HepG2 (cell line): ENCODE results near the gene ENO1. TPM values are rescaled to one million over a fixed set of nuclear protein-coding genes. Genes with fewer than 3 reads are reported as not detected.

Experiments
- ATAC-seq: fragments of 200-7000 bp; cut with Tn5 transposase; 3 replicates; pipeline ENCODE4 v1.9.1; 2020; ENCODE audit warnings: mild to moderate bottlenecking, moderate library complexity
- BruUV-seq: library from RNA; stranded (reverse); fragments of 400-500 nt; replicated peaks from 2 replicates; lab custom pipeline; 2021; lab: Mats Ljungman, UMichigan
- CTCF ChIA-PET: fragments of 300-600 bp; formaldehyde crosslinking; extraction: SDS; loops from one replicate; lab custom pipeline; 2021; ENCODE audit warnings: low total read pairs, inconsistent platforms, low intra/inter-chr PET ratio; lab: Yijun Ruan, JAX
- POLR2A ChIA-PET: fragments of 350-600 bp; sonication (Branson Sonifier 250); formaldehyde crosslinking; loops from one replicate; lab custom pipeline; 2020; ENCODE audit warnings: antibody characterized with exemption, inconsistent platforms; lab: Yijun Ruan, JAX
- DNase-seq: peaks from one replicate; pipeline ENCODE4 v3.0.0-alpha.2; 2015; ENCODE audit warnings: low spot score
- FAIRE-seq: peaks from 3 replicates; lab custom pipeline; 2011; peaks lifted over from hg19 to GRCh38; lab: Jason Lieb, UNC
- H2AFZ ChIP-seq: one replicate; pipeline ENCODE4 v1.6.1; 2011; ENCODE audit warnings: low read length, inconsistent platforms
- H3K27ac ChIP-seq: fragments of 300-600 bp; 3 replicates; pipeline ENCODE4 v1.8.0; 2011; ENCODE audit warnings: mixed run types, mild to moderate bottlenecking, mixed read lengths, low read length, inconsistent platforms; ENCODE audit not compliant: insufficient read depth; ENCODE audit errors: extremely low read length
- H3K27me3 ChIP-seq, 2 experiments: fragments of 200-600 bp in 1 of 2; 2 replicates in 1 of 2; 3 replicates in 1 of 2; pipeline versions ENCODE4 v1.6.0 to v1.8.0; 2011; ENCODE audit warnings: low read length in 2 of 2, mild to moderate bottlenecking in 2 of 2, moderate library complexity in 2 of 2, inconsistent platforms in 1 of 2; ENCODE audit not compliant: insufficient read depth in 2 of 2, control insufficient read depth in 1 of 2
- H3K36me3 ChIP-seq, 2 experiments: fragments of 200-600 bp in 1 of 2; replicated peaks in 1 of 2; 2 replicates in 1 of 2; 3 replicates in 1 of 2; pipeline versions ENCODE4 v1.5.1 to v1.8.0; 2011; ENCODE audit warnings: low read length in 2 of 2, inconsistent platforms in 1 of 2; ENCODE audit not compliant: insufficient read depth in 2 of 2, control insufficient read depth in 1 of 2
- H3K4me1 ChIP-seq: 2 replicates; pipeline ENCODE4 v1.5.1; 2012; ENCODE audit warnings: low read length, inconsistent platforms; ENCODE audit not compliant: insufficient read depth
- H3K4me2 ChIP-seq: 2 replicates; pipeline ENCODE4 v1.6.0; 2011; ENCODE audit warnings: low read depth, low read length, inconsistent platforms
- H3K4me3 ChIP-seq, 3 experiments: fragments of 200-600 bp in 1 of 3; sonication (generic), shearing (Covaris generic) in 1 of 3; replicated peaks in 1 of 3; 2 replicates each; pipeline ENCODE4 v1.5.1; 2011 to 2016; ENCODE audit warnings: low read length in 3 of 3, inconsistent platforms in 2 of 3, low read depth in 2 of 3, mild to moderate bottlenecking in 2 of 3, control low read depth in 1 of 3, mixed read lengths in 1 of 3; ENCODE audit not compliant: insufficient read depth in 1 of 3
- H3K79me2 ChIP-seq: one replicate; pipeline ENCODE4 v1.6.1; 2011; ENCODE audit warnings: low read length, inconsistent platforms; ENCODE audit not compliant: insufficient read depth
- H3K9ac ChIP-seq: 2 replicates; pipeline ENCODE4 v1.6.0; 2011; ENCODE audit warnings: mild to moderate bottlenecking, low read depth, low read length, inconsistent platforms; ENCODE audit not compliant: insufficient read depth
- H3K9me3 ChIP-seq: 2 replicates; pipeline ENCODE4 v1.5.1; 2012; ENCODE audit warnings: mild to moderate bottlenecking, low read length
- H4K20me1 ChIP-seq: 2 replicates; pipeline ENCODE4 v1.6.0; 2011; ENCODE audit warnings: inconsistent platforms, mild to moderate bottlenecking, low read length, moderate library complexity; ENCODE audit not compliant: insufficient read depth
- FOSL1 ChIP-seq: sonication (generic); formaldehyde crosslinking; IDR thresholded peaks from 2 replicates; pipeline ENCODE4 v1.9.0; 2021; ENCODE audit warnings: missing genetic modification reagents, borderline replicate concordance
- FOXA1 ChIP-seq, 2 experiments: fragments of 450-650 bp in 1 of 2; sonication (generic) in 1 of 2; formaldehyde crosslinking in 1 of 2; IDR thresholded peaks; 2 replicates each; pipeline versions ENCODE4 v1.4.0 to v1.6.1; 2016 to 2020; ENCODE audit warnings: missing genetic modification reagents in 1 of 2
- FOXC1 ChIP-seq: sonication (generic); formaldehyde crosslinking; IDR thresholded peaks from 2 replicates; pipeline ENCODE4 v1.8.0; 2022; ENCODE audit warnings: mild to moderate bottlenecking, missing genetic modification reagents, borderline replicate concordance
- GATAD2A ChIP-seq: IDR thresholded peaks from 2 replicates; pipeline ENCODE4 v1.6.1; 2016
- MAFG ChIP-seq: sonication (generic); formaldehyde crosslinking; IDR thresholded peaks from 2 replicates; pipeline ENCODE4 v1.5.1; 2020; ENCODE audit warnings: mild to moderate bottlenecking, missing genetic modification reagents
- MATR3 ChIP-seq: sonication (generic); formaldehyde crosslinking; IDR thresholded peaks from 2 replicates; pipeline ENCODE4 v1.4.0; 2020; ENCODE audit warnings: missing genetic modification reagents
- MXI1 ChIP-seq: IDR thresholded peaks from 3 replicates; pipeline ENCODE4 v1.6.1; 2012; ENCODE audit warnings: low read depth, low read length, inconsistent platforms, borderline replicate concordance
- SP4 ChIP-seq: sonication (generic); formaldehyde crosslinking; IDR thresholded peaks from 2 replicates; pipeline ENCODE4 v1.8.1; 2023; ENCODE audit warnings: mild to moderate bottlenecking, missing genetic modification reagents
- ZFP90 ChIP-seq: sonication (generic); formaldehyde crosslinking; IDR thresholded peaks from 2 replicates; pipeline ENCODE4 v1.8.0; 2022; ENCODE audit warnings: missing genetic modification reagents, mild to moderate bottlenecking, inconsistent platforms, borderline replicate concordance
- ZFX ChIP-seq: sonication (generic); formaldehyde crosslinking; IDR thresholded peaks from 2 replicates; pipeline ENCODE4 v1.4.0; 2020; ENCODE audit warnings: mild to moderate bottlenecking, low read depth, missing genetic modification reagents, moderate library complexity
- ZHX1 ChIP-seq: sonication (generic); formaldehyde crosslinking; IDR thresholded peaks from 2 replicates; pipeline ENCODE4 v1.8.1; 2022; ENCODE audit warnings: low read depth, mild to moderate bottlenecking, missing genetic modification reagents
- ZNF12 ChIP-seq: sonication (generic); formaldehyde crosslinking; IDR thresholded peaks from 2 replicates; pipeline ENCODE4 v1.5.0; 2020; ENCODE audit warnings: missing genetic modification reagents
- ZNF792 ChIP-seq: IDR thresholded peaks from 2 replicates; pipeline ENCODE4 v1.6.1; 2016
- WGBS: methylation state at CpG from one replicate; pipeline ENCODE4 v1.1.6; 2017; ENCODE audit warnings: low lambda C conversion rate; 5-methylcytosine and 5-hydroxymethylcytosine counted together
- in situ Hi-C: cut with HindIII; loops from 2 replicates; pipeline ENCODE4 v1.10.0; 2017; ENCODE audit warnings: low pct_unique_long_range_greater_than_20kb; ENCODE audit not compliant: extremely low pct_ligation_motif_present
- intact Hi-C: fragments of 100-400 bp; cut with micrococcal nuclease; formaldehyde crosslinking; loops from one replicate; pipeline ENCODE4 v1.10.0; 2022; ENCODE audit not compliant: unreplicated experiment
- polyA plus RNA-seq, 8 experiments: library from polyadenylated mRNA; depleted of rRNA in 3 of 8; stranded (reverse) in 7 of 8; unstranded in 1 of 8; fragments of >200 nt; fragmentation: Illumina TruSeq in 4 of 8; extraction: Trizol in 4 of 8; gene quantifications; 2 replicates each; pipeline versions ENCODE4 v1.2.1 to v1.2.3, GENCODE V29; 2011 to 2016; ENCODE audit warnings: low read depth in 4 of 8, missing spikeins in 1 of 8, mixed read lengths in 1 of 8; ENCODE audit not compliant: insufficient read depth in 1 of 8
- total RNA-seq, 5 experiments: library from RNA; depleted of rRNA; stranded (reverse); fragments of >200 nt; fragmentation: Illumina TruSeq; extraction: Trizol; gene quantifications; 2 replicates each; pipeline ENCODE4 v1.2.3, GENCODE V29; 2016; ENCODE audit warnings: low read depth in 1 of 5
- TF ChIP-seq, protein P1 (sequence below): IDR thresholded peaks from 2 replicates; pipeline ENCODE4 v1.6.1; 2016; ENCODE audit warnings: mild to moderate bottlenecking
- TF ChIP-seq, protein P2 (sequence below): sonication (generic); formaldehyde crosslinking; IDR thresholded peaks from 2 replicates; pipeline ENCODE4 v1.4.0; 2020; ENCODE audit warnings: missing genetic modification reagents
- TF ChIP-seq, protein P3 (sequence below): sonication (generic); formaldehyde crosslinking; IDR thresholded peaks from 2 replicates; pipeline ENCODE4 v1.8.0; 2022; ENCODE audit warnings: missing genetic modification reagents, mild to moderate bottlenecking, borderline replicate concordance

ENO1 gene
- total and polyA plus RNA-seq, 2 of the 13 experiments (the other 11 are each of a cell fraction or from before 2014, with no cell fraction given), result 1,559 to 3,103 TPM

DNA sequence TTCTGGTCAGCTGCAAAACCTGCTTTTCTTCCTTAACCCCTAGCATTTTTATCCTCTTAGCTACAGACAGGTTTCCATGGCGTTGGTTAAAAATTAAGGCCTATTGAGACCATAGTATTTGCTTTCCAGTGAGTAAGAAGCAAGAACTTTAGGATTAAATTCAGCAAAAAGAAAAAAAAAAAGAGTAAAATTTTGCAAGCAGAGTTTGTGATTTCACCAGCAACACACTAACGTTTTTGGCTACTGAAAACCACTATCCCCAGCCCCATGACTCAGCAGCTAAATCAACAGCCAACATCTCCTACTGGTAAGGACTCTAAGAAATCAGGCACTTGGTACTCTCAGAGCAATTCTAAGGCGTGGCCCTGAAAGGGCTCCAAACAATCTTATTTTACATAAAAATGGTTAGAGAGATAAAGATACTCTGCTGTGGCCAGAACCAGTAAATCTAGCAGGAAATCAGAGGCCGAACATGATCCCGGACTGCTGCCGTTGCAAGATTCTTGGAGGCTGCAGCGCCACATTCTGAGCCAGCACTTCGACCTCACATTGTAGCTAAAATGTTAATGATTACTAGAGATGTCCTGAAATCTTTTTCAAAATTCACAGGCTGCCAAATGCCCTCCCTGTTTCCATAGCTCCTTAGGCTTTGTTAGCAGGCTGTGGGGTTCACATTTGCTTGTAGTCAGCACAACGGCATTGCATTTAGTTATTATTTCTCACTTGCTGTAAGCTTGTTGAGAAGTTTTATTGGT lies 1.6 kb upstream of the ENO1 start:
- POLR2A ChIA-PET, result interaction anchor here (0.6 to 4.9 kb wide), 14 partner anchors 8 to 64 kb away, joined by 3 to 116 read pairs (median 5); no protein-coding TSS in a partner anchor
- in situ Hi-C loops, result no loop called here
- peak overlapping the region; percentile 54 to 93 (median 56) for H3K4me3 ChIP-seq
- intact Hi-C loops, result no loop called here
- peaks cover 41% of the 10 kb centered on the region for H3K4me1 ChIP-seq
- no peak overlapping the region for H2AFZ ChIP-seq
- 0% methylated on average over 9 of the region's 9 CpGs for WGBS
- H3K9ac ChIP-seq, result peak overlapping the region; percentile 97
- ATAC-seq (peak; percentile 30), DNase-seq (peak; percentile 76), FAIRE-seq (peak; percentile 80)
- peaks cover 23% of the 10 kb centered on the region for H4K20me1 ChIP-seq
- BruUV-seq, result TSS peak; percentile 82
- H3K27ac ChIP-seq, result peak overlapping the region; percentile 90
- H3K36me3 ChIP-seq, result peaks cover 0 to 16% of the 10 kb centered on the region in 2 experiments; a peak in 3 of 5 replicates
- H3K4me2 ChIP-seq, result peak overlapping the region; percentile 90
- H3K79me2 ChIP-seq, result peaks cover 37% of the 10 kb centered on the region
- no peaks in the 10 kb centered on the region for H3K9me3 ChIP-seq
- CTCF ChIA-PET, result no interaction called here
- H3K27me3 ChIP-seq, result peaks cover 0 to 2% of the 10 kb centered on the region in 2 experiments; a peak in 2 of 5 replicates
- TF ChIP-seq MAFG, result peak; percentile 66; the same call in 1 of the 2 replicates
- TF ChIP-seq ZNF792 (CRISPR knock-in tag), result peak; percentile 67; the same call in 1 of the 2 replicates
- peak; percentile 13; the same call in 1 of the 3 replicates for TF ChIP-seq MXI1
- TF ChIP-seq, protein P1, sequence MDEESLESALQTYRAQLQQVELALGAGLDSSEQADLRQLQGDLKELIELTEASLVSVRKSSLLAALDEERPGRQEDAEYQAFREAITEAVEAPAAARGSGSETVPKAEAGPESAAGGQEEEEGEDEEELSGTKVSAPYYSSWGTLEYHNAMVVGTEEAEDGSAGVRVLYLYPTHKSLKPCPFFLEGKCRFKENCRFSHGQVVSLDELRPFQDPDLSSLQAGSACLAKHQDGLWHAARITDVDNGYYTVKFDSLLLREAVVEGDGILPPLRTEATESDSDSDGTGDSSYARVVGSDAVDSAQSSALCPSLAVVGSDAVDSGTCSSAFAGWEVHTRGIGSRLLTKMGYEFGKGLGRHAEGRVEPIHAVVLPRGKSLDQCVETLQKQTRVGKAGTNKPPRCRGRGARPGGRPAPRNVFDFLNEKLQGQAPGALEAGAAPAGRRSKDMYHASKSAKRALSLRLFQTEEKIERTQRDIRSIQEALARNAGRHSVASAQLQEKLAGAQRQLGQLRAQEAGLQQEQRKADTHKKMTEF (CRISPR knock-in tag), result 0 out of 2 replicates have a peak, but pooled peaks have one; percentile 28
- peak; percentile 43; the same call in 1 of the 2 replicates for TF ChIP-seq ZFX
- TF ChIP-seq, protein P2, sequence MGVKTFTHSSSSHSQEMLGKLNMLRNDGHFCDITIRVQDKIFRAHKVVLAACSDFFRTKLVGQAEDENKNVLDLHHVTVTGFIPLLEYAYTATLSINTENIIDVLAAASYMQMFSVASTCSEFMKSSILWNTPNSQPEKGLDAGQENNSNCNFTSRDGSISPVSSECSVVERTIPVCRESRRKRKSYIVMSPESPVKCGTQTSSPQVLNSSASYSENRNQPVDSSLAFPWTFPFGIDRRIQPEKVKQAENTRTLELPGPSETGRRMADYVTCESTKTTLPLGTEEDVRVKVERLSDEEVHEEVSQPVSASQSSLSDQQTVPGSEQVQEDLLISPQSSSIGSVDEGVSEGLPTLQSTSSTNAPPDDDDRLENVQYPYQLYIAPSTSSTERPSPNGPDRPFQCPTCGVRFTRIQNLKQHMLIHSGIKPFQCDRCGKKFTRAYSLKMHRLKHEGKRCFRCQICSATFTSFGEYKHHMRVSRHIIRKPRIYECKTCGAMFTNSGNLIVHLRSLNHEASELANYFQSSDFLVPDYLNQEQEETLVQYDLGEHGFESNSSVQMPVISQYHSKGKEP (CRISPR knock-in tag), result no peak
- 0 out of 2 replicates have a peak, but pooled peaks have one; percentile 53 for TF ChIP-seq FOXC1
- TF ChIP-seq MATR3 (CRISPR knock-in tag), result no peak
- no peak for TF ChIP-seq ZFP90
- TF ChIP-seq, protein P3, sequence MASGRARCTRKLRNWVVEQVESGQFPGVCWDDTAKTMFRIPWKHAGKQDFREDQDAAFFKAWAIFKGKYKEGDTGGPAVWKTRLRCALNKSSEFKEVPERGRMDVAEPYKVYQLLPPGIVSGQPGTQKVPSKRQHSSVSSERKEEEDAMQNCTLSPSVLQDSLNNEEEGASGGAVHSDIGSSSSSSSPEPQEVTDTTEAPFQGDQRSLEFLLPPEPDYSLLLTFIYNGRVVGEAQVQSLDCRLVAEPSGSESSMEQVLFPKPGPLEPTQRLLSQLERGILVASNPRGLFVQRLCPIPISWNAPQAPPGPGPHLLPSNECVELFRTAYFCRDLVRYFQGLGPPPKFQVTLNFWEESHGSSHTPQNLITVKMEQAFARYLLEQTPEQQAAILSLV, result 0 out of 2 replicates have a peak, but pooled peaks have one; percentile 0
- 0 out of 2 replicates have a peak, but pooled peaks have one; percentile 11 for TF ChIP-seq ZHX1 (CRISPR knock-in tag)
- TF ChIP-seq GATAD2A, result peak; percentile 46; the same call in 1 of the 2 replicates
- TF ChIP-seq ZNF12 (CRISPR knock-in tag), result peak; percentile 24; the same call in 1 of the 2 replicates
- no peak for TF ChIP-seq FOXA1 (IDR thresholded peaks at IDR 0.05)
- TF ChIP-seq FOXA1 (CRISPR knock-in tag; IDR thresholded peaks at IDR 0.05), result peak; percentile 64
- no peak for TF ChIP-seq SP4 (CRISPR knock-in tag)
- TF ChIP-seq FOSL1, result peak; percentile 62; the same call in 1 of the 2 replicates
